ENCODE results near the gene TNNI2.

TNNI2 gene

DNA sequence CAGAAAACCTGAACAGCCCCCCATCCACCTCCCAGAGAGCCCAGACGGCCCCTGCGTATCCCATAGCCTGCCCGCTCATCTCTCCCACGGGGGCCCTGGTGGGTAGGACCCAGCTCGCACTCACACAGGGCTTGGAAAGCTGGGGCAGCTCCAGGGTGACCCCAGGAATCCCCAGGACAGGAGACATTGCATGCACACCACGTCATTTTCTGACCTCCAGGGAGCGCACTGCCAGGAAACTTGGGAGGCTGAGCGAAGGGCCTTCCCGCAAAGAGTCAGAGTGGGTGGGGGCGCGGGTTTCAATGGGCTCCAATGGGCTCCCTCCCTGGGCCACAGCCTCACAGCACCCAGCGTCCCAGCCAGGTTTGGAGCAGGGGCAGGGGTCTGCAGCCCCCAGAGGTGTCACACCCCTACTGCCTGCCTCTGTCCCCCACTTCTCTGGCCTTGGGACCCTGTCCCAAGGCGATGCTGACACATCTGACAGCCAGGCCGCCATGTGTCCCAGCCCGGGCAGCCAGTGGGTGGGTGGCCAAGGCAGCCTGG lies 12.2 kb upstream of the TNNI2 start:
- no peaks in the 10 kb centered on the region for H3K27me3 ChIP-seq (replicated peaks; ENCODE audit: control insufficient read depth, insufficient read depth, low read length, poor library complexity, severe bottlenecking)
- no peak overlapping the region for H3K4me3 ChIP-seq (ENCODE audit: insufficient read depth, low read depth, low read length, poor library complexity, severe bottlenecking)
- no peak for DNase-seq
- no peaks in the 10 kb centered on the region for H3K36me3 ChIP-seq (ENCODE audit: control insufficient read depth, insufficient read depth, low read length)
- no peak overlapping the region for H3K27ac ChIP-seq (ENCODE audit: insufficient read depth, low read length, poor library complexity, severe bottlenecking)
- no peaks in the 10 kb centered on the region for H3K4me1 ChIP-seq (ENCODE audit: control insufficient read depth, insufficient read depth, low read length, poor library complexity, severe bottlenecking)
- no peaks in the 10 kb centered on the region for H3K9me3 ChIP-seq (ENCODE audit: control insufficient read depth, low read length)

DNA sequence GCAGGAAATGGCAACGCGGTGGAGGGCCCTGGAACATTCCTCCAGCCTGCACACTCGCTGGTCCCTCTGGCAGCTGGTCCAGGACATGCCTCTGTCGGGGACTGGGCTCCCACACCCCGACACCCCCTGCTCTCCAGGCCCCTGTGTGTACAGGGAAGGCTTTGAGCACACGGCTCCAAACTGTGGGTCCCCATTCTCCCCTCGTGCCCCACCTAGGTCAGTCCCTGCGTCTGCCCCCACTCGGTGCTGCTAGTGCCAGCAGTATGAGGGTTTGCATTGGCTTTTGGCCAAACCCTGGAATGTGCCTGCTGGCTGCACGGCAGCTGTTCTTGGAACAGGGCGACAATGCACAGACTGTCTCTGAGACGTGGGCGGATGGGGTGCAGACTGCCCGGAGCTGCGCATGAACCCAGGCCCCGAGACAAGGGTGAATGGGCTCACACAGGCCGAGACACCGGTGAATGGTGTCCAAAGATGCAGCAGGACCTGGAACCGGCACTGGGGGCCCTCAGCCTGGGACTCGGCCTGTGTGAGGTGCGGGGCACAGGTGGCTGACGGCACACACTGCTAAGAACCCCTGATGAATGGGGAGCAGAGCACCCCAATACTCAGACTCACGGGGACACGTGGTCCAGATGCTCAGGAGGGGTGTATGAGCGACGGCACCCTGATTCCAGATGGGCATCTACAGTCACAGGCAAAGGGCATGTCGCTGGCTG lies 11.5 kb upstream of the TNNI2 start:
- Histone ChIP-seq H3K4me1 (ENCODE audit: control insufficient read depth, insufficient read depth, low read length, poor library complexity, severe bottlenecking) (no peaks in the 10 kb centered on the region), H3K27me3 (replicated peaks; ENCODE audit: control insufficient read depth, insufficient read depth, low read length, poor library complexity, severe bottlenecking) (peaks cover 4% of the 10 kb centered on the region), H3K9me3 (ENCODE audit: control insufficient read depth, low read length) (no peaks in the 10 kb centered on the region), H3K27ac (ENCODE audit: insufficient read depth, low read length, poor library complexity, severe bottlenecking) (no peak overlapping the region), H3K4me3 (ENCODE audit: insufficient read depth, low read depth, low read length, poor library complexity, severe bottlenecking) (no peak overlapping the region), H3K36me3 (ENCODE audit: control insufficient read depth, insufficient read depth, low read length) (no peaks in the 10 kb centered on the region)
- no peak for DNase-seq

DNA sequence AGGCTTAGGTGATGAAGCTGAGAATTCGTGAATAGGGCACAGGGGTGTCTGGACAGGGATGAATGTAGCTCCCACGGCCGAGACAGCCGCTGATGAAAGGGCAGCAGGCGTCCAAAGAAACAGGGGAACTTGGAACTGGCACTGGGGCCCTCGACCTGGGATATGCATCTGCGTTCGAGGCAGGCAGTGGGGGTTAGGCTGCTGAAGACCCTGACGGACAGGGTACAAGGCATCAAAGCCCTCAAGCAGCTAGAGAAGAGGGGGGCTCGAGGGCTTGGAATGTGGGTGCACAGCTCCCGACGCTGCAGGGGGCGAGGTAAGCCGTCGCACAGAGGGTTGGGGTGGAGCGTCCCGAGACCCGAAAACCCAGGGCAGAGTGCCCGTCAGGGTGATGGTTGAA lies 10.8 kb upstream of the TNNI2 start:
- H3K9me3 ChIP-seq (ENCODE audit: control insufficient read depth, low read length): no peaks in the 10 kb centered on the region
- no peak overlapping the region for H3K27ac ChIP-seq (ENCODE audit: insufficient read depth, low read length, poor library complexity, severe bottlenecking)
- H3K4me3 ChIP-seq (ENCODE audit: insufficient read depth, low read depth, low read length, poor library complexity, severe bottlenecking): no peak overlapping the region
- H3K36me3 ChIP-seq (ENCODE audit: control insufficient read depth, insufficient read depth, low read length): no peaks in the 10 kb centered on the region
- peaks cover 4% of the 10 kb centered on the region for H3K4me1 ChIP-seq (ENCODE audit: control insufficient read depth, insufficient read depth, low read length, poor library complexity, severe bottlenecking)
- peaks cover 4% of the 10 kb centered on the region for H3K27me3 ChIP-seq (replicated peaks; ENCODE audit: control insufficient read depth, insufficient read depth, low read length, poor library complexity, severe bottlenecking)
- no peak for DNase-seq

DNA sequence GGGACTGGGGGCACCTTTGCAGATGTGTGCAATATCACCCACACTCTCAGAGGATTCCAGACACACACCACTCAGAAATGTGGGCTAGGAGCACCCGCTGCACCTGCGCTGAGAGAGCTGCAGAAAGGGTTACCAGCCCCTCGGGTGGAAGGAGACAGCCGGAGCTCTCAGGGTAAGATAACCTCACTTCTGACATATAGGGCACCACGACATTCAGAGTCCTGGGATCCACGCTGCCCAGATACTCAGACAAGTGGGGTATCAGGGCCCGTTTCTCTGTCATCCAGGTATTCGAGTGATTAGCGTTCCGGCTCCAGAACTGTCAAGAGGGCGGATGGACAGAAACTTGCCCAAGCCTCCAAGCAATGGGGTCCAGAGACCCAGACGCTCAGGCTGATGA lies 10.2 kb upstream of the TNNI2 start:
- Histone ChIP-seq H3K27me3 (replicated peaks; ENCODE audit: control insufficient read depth, insufficient read depth, low read length, poor library complexity, severe bottlenecking) (peaks cover 4% of the 10 kb centered on the region), H3K9me3 (ENCODE audit: control insufficient read depth, low read length) (no peaks in the 10 kb centered on the region), H3K4me1 (ENCODE audit: control insufficient read depth, insufficient read depth, low read length, poor library complexity, severe bottlenecking) (peaks cover 4% of the 10 kb centered on the region), H3K4me3 (ENCODE audit: insufficient read depth, low read depth, low read length, poor library complexity, severe bottlenecking) (no peak overlapping the region), H3K27ac (ENCODE audit: insufficient read depth, low read length, poor library complexity, severe bottlenecking) (no peak overlapping the region), H3K36me3 (ENCODE audit: control insufficient read depth, insufficient read depth, low read length) (no peaks in the 10 kb centered on the region)
- no peak for DNase-seq

DNA sequence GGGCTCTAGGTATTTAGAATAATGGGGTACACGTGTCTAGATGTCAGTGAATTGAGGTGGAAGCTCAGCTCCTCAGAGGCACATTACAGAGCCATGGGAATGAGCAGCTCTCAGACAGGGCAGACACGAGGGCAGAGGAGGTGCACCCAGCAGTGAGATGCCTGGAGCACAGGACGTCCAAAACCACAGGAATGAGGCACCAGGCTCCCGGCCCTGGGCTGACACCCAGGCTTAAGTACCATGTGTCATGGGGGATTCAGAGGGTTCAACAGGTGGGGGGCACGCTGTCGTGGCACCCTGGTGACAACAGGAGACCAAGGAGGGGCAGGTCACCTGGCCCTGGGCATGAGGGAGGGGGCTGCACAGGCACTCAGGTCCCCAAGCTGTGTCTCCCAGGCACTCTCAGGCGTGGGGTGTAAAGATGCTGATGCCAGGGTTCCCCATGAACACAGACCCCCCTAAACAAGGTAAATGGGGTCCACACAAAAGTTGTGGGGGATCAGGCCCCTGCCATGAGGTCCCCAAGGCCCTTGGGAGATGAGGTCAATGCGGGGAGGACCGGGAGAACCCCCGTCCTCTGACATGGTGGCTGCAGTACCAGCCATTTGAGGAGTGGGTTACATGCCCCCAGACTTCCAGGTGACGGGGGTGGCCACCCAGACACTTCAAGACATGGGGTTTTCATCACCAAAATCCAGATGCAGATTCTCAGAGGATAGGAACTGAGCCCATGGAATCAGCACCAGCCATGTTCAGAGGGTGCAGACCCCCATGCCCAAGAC lies 9.6 kb upstream of the TNNI2 start:
- H3K4me3 ChIP-seq (ENCODE audit: insufficient read depth, low read depth, low read length, poor library complexity, severe bottlenecking): no peak overlapping the region
- H3K4me1 ChIP-seq (ENCODE audit: control insufficient read depth, insufficient read depth, low read length, poor library complexity, severe bottlenecking): peaks cover 4% of the 10 kb centered on the region
- no peak for DNase-seq
- no peak overlapping the region for H3K27ac ChIP-seq (ENCODE audit: insufficient read depth, low read length, poor library complexity, severe bottlenecking)
- no peaks in the 10 kb centered on the region for H3K9me3 ChIP-seq (ENCODE audit: control insufficient read depth, low read length)
- H3K27me3 ChIP-seq (replicated peaks; ENCODE audit: control insufficient read depth, insufficient read depth, low read length, poor library complexity, severe bottlenecking): peaks cover 4% of the 10 kb centered on the region
- H3K36me3 ChIP-seq (ENCODE audit: control insufficient read depth, insufficient read depth, low read length): no peaks in the 10 kb centered on the region

DNA sequence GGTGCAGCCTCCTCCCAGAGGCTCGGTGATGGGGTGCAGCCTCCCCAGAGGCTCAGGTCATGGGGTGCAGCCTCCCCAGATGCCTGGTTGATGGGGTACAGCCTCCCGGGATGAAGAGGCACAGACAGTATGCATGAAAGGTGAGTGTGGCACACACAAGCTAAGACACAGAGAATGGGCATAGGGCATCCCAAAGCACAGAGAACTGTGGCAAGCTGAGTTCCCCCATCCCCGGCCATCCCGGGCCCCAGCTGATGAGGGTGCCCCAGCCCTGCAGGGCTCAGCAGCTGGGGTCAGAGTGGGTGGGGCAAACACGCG lies 8.8 kb upstream of the TNNI2 start:
- Histone ChIP-seq H3K27ac (ENCODE audit: insufficient read depth, low read length, poor library complexity, severe bottlenecking) (no peak overlapping the region), H3K4me1 (ENCODE audit: control insufficient read depth, insufficient read depth, low read length, poor library complexity, severe bottlenecking) (peaks cover 4% of the 10 kb centered on the region), H3K36me3 (ENCODE audit: control insufficient read depth, insufficient read depth, low read length) (no peaks in the 10 kb centered on the region), H3K4me3 (ENCODE audit: insufficient read depth, low read depth, low read length, poor library complexity, severe bottlenecking) (no peak overlapping the region), H3K9me3 (ENCODE audit: control insufficient read depth, low read length) (no peaks in the 10 kb centered on the region), H3K27me3 (replicated peaks; ENCODE audit: control insufficient read depth, insufficient read depth, low read length, poor library complexity, severe bottlenecking) (peaks cover 4% of the 10 kb centered on the region)
- DNase-seq: no peak

DNA sequence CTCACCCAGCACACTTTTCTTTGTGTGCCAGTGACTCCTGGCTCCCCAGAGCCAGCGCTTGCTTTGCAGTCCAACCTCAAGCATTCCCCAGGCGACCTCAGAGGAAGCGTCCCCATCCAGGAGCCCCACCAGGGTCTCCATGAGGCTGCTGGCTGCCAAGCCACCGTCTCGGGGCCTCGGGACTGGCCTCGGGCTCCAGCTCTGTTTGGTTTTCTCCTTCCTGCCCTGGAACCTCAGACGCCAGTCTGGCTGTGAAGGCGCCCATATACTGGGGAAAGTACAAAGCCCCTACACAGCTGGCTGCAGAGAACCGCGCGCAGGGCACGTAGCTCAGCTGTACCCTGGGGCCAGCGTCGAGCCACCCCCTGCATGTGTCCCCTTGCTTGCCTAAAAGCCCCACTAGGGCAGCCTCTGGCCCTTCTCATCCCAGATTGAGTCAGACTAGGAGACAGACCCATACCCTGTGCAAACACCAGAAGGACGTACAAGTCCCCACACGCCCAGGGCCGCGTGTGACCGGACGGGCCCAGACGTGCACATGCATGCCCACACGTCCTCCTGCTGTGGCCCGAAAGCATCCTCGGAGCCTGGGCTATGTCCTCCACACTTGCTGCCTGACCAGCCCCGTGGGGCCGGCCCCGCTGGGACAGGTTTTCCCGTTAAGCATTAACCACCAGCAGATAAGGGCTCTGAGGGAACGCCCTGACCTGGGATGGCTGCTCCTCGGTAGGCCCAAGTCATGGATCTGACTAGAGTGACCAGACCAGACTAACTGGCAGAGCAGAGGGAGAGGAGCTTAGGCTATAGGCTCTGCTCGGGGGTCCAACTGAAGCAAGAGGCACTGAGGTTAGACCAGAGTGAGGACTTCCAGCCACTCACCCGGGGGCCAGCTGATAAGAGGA lies 8.2 kb upstream of the TNNI2 start:
- H3K27me3 ChIP-seq (replicated peaks; ENCODE audit: control insufficient read depth, insufficient read depth, low read length, poor library complexity, severe bottlenecking): peaks cover 4% of the 10 kb centered on the region
- peaks cover 4% of the 10 kb centered on the region for H3K4me1 ChIP-seq (ENCODE audit: control insufficient read depth, insufficient read depth, low read length, poor library complexity, severe bottlenecking)
- DNase-seq: no peak
- no peak overlapping the region for H3K4me3 ChIP-seq (ENCODE audit: insufficient read depth, low read depth, low read length, poor library complexity, severe bottlenecking)
- H3K36me3 ChIP-seq (ENCODE audit: control insufficient read depth, insufficient read depth, low read length): no peaks in the 10 kb centered on the region
- H3K9me3 ChIP-seq (ENCODE audit: control insufficient read depth, low read length): no peaks in the 10 kb centered on the region
- H3K27ac ChIP-seq (ENCODE audit: insufficient read depth, low read length, poor library complexity, severe bottlenecking): no peak overlapping the region

DNA sequence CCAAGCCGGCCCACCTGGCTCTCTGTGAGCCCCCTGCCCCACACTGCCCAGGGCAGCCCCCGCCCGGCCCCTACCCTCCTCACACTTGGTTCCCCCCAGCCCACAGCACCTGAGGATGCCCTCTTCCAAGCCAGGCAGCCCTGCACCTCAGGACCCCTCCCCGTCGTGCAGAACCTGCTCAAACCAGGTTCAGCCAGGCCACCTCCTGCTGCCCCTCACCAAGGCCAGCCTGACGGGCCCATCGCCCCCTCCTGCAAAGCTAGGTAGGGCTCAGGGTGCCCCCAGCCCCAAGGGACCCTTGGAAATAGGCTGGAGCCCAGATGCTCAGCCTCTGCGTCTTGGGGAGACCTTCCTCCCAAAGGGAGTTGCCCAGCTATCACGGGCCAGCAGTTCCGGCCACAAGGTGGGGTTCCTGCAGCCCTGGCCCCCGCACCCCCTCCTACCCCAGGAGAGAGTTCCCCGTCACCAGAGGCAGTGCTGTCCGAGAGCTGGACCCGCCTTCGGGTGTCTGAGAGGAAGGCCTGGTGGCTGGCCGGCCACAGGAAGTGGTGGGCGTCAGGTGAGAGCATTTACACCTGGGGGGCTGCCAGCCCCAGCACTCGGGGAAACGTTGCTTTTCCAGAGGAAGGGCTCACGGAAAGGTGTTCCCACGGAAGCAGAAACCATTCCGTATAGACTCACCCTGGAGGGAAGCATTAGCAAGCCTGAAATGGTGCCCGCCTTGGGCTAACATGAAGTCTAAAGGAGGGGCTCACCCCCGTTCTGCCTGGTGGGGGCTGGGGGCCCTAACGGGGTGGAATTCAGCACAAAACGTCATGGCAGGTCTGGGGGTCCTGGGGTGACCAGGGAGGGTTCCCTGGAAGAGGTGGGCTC lies 7.2 kb upstream of the TNNI2 start:
- Histone ChIP-seq H3K4me1 (ENCODE audit: control insufficient read depth, insufficient read depth, low read length, poor library complexity, severe bottlenecking) (peaks cover 4% of the 10 kb centered on the region), H3K27ac (ENCODE audit: insufficient read depth, low read length, poor library complexity, severe bottlenecking) (no peak overlapping the region), H3K36me3 (ENCODE audit: control insufficient read depth, insufficient read depth, low read length) (no peaks in the 10 kb centered on the region), H3K4me3 (ENCODE audit: insufficient read depth, low read depth, low read length, poor library complexity, severe bottlenecking) (no peak overlapping the region), H3K9me3 (ENCODE audit: control insufficient read depth, low read length) (no peaks in the 10 kb centered on the region), H3K27me3 (replicated peaks; ENCODE audit: control insufficient read depth, insufficient read depth, low read length, poor library complexity, severe bottlenecking) (peaks cover 4% of the 10 kb centered on the region)
- no peak for DNase-seq

DNA sequence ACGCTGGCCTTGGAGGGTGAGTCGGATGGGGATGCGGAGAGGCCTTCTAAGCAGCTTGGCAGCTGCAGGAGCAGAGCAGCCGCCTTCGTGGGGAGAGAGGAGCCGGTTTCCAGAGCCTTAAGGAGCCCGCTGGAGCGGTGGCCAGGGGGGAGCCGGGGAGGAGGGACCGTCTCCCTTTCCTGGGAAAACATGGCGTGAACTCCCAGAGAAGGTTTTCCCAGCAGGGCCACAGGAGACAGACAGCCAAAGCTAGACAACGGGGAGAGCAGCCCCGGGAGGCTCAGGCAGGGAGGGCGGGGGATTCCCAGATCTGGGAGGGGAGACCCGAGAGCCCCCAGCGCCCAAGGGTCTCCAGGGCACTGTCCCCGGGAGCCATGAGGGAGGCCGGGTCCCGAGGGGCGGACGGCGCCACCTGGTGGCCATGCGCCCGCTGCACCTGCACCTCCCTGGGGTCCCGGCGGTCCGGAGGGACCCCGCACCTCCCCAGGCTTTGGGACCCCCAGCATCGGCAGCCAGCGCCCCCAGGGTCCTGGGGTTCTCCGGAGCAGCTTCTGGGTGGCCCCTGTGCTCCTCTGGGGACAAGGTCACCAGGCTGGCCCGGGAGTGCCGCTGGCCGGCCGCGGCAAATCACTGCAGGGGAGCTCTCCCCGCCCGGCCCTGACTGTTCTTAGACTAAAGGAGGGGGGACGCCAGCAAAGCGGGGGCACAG lies 6.4 kb upstream of the TNNI2 start:
- Histone ChIP-seq H3K36me3 (ENCODE audit: control insufficient read depth, insufficient read depth, low read length) (no peaks in the 10 kb centered on the region), H3K27ac (ENCODE audit: insufficient read depth, low read length, poor library complexity, severe bottlenecking) (no peak overlapping the region), H3K4me3 (ENCODE audit: insufficient read depth, low read depth, low read length, poor library complexity, severe bottlenecking) (no peak overlapping the region), H3K4me1 (ENCODE audit: control insufficient read depth, insufficient read depth, low read length, poor library complexity, severe bottlenecking) (peaks cover 4% of the 10 kb centered on the region), H3K9me3 (ENCODE audit: control insufficient read depth, low read length) (no peaks in the 10 kb centered on the region), H3K27me3 (replicated peaks; ENCODE audit: control insufficient read depth, insufficient read depth, low read length, poor library complexity, severe bottlenecking) (peaks cover 4% of the 10 kb centered on the region)
- DNase-seq: peak; percentile 37 to 56 (median 41)
